Ovary (tissue), 9 donors: ENCODE data around the gene PAPOLB. TPM values are rescaled to one million over a fixed set of nuclear protein-coding genes. Genes with fewer than 3 reads are reported as not detected.

Source experiments
- DNase-seq, 5 donors: peaks; one replicate each; pipeline ENCODE4 v3.0.0-alpha.2; 2019 to 2020
- H3K27ac ChIP-seq, 2 donors: fragments of 200-600 bp; one replicate each; pipeline versions ENCODE4 v1.5.1 to v1.8.0; 2019 to 2022
- H3K27me3 ChIP-seq: fragments of 200-600 bp; one replicate; pipeline ENCODE4 v1.8.0; 2022
- H3K36me3 ChIP-seq: fragments of 200-600 bp; sonication (generic); one replicate; pipeline ENCODE4 v1.5.1; 2019
- H3K4me1 ChIP-seq: one replicate; pipeline ENCODE4 v1.8.1; 2013; ENCODE audit warnings: mild to moderate bottlenecking, moderate library complexity; ENCODE audit not compliant: insufficient read depth
- H3K4me3 ChIP-seq: fragments of 200-600 bp; sonication (generic); one replicate; pipeline ENCODE4 v1.5.1; 2017
- H3K9me3 ChIP-seq, 2 donors: fragments of 200-600 bp in 1 of 2; sonication (generic) in 1 of 2; one replicate each; pipeline versions ENCODE4 v1.5.1 to v1.8.1; 2013 to 2019; ENCODE audit warnings: mild to moderate bottlenecking in 1 of 2, moderate library complexity in 1 of 2
- EP300 ChIP-seq: sonication (generic); formaldehyde crosslinking; IDR thresholded peaks from one replicate; pipeline ENCODE4 v1.6.1; 2017; ENCODE audit warnings: antibody characterized with exemption
- POLR2A ChIP-seq: fragments of 450-650 bp; IDR thresholded peaks from one replicate; pipeline ENCODE4 v1.6.1; 2017; ENCODE audit warnings: antibody characterized with exemption, mild to moderate bottlenecking, moderate library complexity
- WGBS, 3 donors: extraction: QIAGEN DNeasy Blood & Tissue Kit in 1 of 3; methylation state at CpG; one replicate each; pipeline versions ENCODE4 v1.1.5 to v1.1.7; 2013 to 2017; 5-methylcytosine and 5-hydroxymethylcytosine counted together
- intact Hi-C, 4 donors: fragments of 100-400 bp; cut with DNase I; formaldehyde crosslinking; loops; one replicate each; pipeline versions ENCODE4 v1.11.0 to v1.15.1; 2022 to 2023
- polyA plus RNA-seq, 2 donors: library from polyadenylated mRNA; stranded (reverse); fragments of 200-250 nt in 1 of 2; fragments of 350-450 nt in 1 of 2; fragmentation: Illumina TruSeq in 1 of 2; extraction: RNeasy Lipid Tissue Mini Kit (QIAGEN cat#74804) in 1 of 2; gene quantifications; one replicate each; pipeline ENCODE4 v1.2.3, GENCODE V29; 2013 to 2014
- small RNA-seq: library from RNA; depleted of rRNA; stranded (forward); fragments of <200 nt; gene quantifications from one replicate; pipeline ENCODE3, GENCODE V24; 2016
- total RNA-seq, 7 donors: library from RNA; depleted of rRNA in 2 of 7; stranded (reverse); fragments of >200 nt in 2 of 7; fragmentation: NEBNext Ultra II Directional in 3 of 7; extraction: Animal tissue kit (Norgen Biotek cat#: 25700) in 3 of 7; gene quantifications; one replicate each; pipeline versions ENCODE4 v1.1.0 to v1.2.4, GENCODE V29; 2016 to 2023
- TF ChIP-seq, protein P1 (sequence below), 3 donors: fragments of 450-650 bp in 2 of 3; fragments of 200-600 bp in 1 of 3; IDR thresholded peaks; one replicate each; pipeline versions ENCODE4 v1.5.1 to v1.8.0; 2016 to 2022; ENCODE audit warnings: antibody characterized with exemption in 3 of 3, mild to moderate bottlenecking in 1 of 3
- donor health status: DM: no; HTN: no; CAD: no; lungs with moderate emphysema.
- donor health status: DM: no; HTN: no; CAD: no.
- donor health status: Bipolar disorder and iron deficiency.
- donor health status: DM: yes; HTN: yes; CAD: no.
- donor health status: DM: no; HTN: no; CAD: no.
- donor health status: DM: yes; HTN: yes; CAD: no.

The PAPOLB gene
- total and polyA plus RNA-seq, 9 donors, result under 0.01 to 0.36 (median 0.09) TPM; not detected in 3

DNA sequence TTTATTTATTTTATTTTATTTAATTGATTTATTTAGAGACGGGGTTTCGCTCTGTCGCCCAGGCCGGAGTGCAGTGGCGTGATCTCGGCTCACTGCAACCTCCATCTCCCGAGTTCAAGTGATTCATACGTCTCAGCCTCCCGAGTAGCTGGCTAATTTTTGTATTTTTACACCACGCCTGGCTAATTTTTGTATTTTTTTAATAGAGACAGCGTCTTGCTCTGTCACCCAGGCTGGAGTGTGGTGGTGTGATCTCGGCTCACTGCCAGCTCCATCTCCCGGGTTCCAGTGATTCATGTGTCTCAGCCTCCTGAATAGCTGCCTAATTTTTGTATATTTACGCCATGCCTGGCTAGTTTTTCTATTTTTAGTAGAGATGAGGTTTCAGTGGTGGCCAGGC is 52.2 kb downstream of the PAPOLB start:
- Histone ChIP-seq H3K9me3 (no peaks in the 10 kb centered on the region), H3K4me1 (no peaks in the 10 kb centered on the region), H3K27me3 (no peaks in the 10 kb centered on the region), H3K4me3 (no peak overlapping the region), H3K36me3 (no peaks in the 10 kb centered on the region), H3K27ac (no peak overlapping the region)
- no peak for DNase-seq
- intact Hi-C loops, result loop anchor here in 2 of 4 donors (5.0 to 10.0 kb wide), 3 partner anchors 68 to 155 kb away; partner anchors contain the start of gene RADIL (in 1 of the 2)
- 84 to 95% (median 92%) methylated on average over 14 of the region's 14 CpGs for WGBS, 3 donors
- TF ChIP-seq POLR2A, result no peak
- TF ChIP-seq, protein P1, sequence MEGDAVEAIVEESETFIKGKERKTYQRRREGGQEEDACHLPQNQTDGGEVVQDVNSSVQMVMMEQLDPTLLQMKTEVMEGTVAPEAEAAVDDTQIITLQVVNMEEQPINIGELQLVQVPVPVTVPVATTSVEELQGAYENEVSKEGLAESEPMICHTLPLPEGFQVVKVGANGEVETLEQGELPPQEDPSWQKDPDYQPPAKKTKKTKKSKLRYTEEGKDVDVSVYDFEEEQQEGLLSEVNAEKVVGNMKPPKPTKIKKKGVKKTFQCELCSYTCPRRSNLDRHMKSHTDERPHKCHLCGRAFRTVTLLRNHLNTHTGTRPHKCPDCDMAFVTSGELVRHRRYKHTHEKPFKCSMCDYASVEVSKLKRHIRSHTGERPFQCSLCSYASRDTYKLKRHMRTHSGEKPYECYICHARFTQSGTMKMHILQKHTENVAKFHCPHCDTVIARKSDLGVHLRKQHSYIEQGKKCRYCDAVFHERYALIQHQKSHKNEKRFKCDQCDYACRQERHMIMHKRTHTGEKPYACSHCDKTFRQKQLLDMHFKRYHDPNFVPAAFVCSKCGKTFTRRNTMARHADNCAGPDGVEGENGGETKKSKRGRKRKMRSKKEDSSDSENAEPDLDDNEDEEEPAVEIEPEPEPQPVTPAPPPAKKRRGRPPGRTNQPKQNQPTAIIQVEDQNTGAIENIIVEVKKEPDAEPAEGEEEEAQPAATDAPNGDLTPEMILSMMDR (IDR thresholded peaks at IDR 0.05), result no peak
- TF ChIP-seq EP300, result no peak

DNA sequence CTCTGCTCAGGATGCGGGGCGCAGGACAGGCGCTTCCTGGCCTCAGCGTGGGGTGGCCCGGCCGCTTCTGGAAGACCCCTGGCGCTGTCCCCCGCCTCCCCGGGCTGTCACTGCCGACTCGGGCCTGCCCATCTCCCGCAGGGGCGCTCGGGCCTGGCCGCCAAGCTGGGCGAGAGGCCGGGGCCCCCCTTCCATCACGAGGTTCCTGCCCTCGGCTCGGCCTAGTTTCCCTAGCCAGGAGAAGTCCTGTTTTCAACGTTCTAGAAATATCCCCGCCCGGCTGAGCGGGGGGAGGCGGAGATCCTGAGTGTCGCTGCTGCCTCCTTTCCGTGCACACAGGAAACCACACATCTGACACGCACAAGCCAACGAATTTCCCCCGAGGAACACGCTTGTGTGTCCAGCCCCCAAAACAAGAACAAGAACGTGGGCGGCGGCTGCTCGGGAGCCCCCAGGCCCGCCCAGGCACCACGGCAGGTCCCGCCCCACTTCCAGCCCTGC is 52.7 kb downstream of the PAPOLB start:
- no peaks in the 10 kb centered on the region for H3K27me3 ChIP-seq
- H3K4me1 ChIP-seq, result no peaks in the 10 kb centered on the region
- H3K4me3 ChIP-seq, result no peak overlapping the region
- no peaks in the 10 kb centered on the region for H3K36me3 ChIP-seq
- no peak for DNase-seq
- H3K27ac ChIP-seq, result no peak overlapping the region
- intact Hi-C loops, result loop anchor here in 2 of 4 donors (5.0 to 10.0 kb wide), 3 partner anchors 68 to 156 kb away; partner anchors contain the start of gene RADIL (in 1 of the 2)
- H3K9me3 ChIP-seq, result no peaks in the 10 kb centered on the region
- 84 to 92% (median 87%) methylated on average over 36 to 38 of the region's 38 CpGs for WGBS, 3 donors
- TF ChIP-seq EP300 (no peak), POLR2A (no peak)
- TF ChIP-seq, protein P1 (IDR thresholded peaks at IDR 0.05), result no peak

DNA sequence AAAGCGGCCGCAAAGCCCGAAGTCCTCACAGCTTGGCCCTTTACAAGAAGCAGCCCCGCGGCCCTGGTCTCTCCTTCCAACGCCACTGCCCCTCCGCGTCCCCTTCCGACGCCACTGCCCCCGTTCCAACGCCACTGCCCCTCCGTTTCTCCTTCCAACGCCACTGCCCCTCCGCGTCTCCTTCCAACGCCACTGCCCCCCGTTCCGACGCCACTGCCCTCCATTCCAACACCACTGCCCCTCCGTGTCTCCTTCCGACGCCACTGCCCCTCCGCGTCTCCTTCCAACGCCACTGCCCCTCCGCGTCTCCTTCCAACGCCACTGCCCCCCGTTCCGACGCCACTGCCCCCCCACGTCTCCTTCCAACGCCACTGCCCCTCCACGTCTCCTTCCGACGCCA is 53.3 kb downstream of the PAPOLB start:
- WGBS, 3 donors, result 78 to 81% (median 80%) methylated on average over 37 of the region's 37 CpGs
- Histone ChIP-seq H3K4me1 (no peaks in the 10 kb centered on the region), H3K9me3 (no peaks in the 10 kb centered on the region), H3K27me3 (no peaks in the 10 kb centered on the region), H3K4me3 (no peak overlapping the region), H3K27ac (no peak overlapping the region), H3K36me3 (no peaks in the 10 kb centered on the region)
- no peak for DNase-seq
- intact Hi-C loops, result loop anchor here in 2 of 4 donors (5.0 to 10.0 kb wide), 3 partner anchors 69 to 156 kb away; partner anchors contain the start of gene RADIL (in 1 of the 2)
- TF ChIP-seq, protein P1 (IDR thresholded peaks at IDR 0.05), result no peak
- TF ChIP-seq POLR2A (no peak), EP300 (no peak)

DNA sequence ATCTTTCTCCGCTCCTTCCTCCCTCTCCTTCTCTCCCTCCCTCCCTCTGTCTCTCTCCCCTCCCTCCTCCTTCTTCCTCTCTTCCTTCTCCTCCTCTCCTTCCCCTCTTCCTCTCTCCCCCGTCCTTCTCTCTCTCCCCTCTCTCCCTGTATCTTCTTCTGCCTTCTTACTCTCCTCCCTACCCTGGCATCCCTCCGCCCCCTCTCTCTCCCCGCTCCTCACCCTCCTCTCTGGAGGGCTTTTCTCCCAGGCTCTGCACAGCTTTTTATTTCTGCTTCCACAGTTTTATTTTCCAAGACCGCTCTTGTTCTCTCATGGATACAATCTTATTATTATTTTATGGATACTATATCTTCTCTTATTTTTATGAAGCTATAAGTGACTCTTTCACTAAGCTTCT is 53.8 kb downstream of the PAPOLB start:
- no peak overlapping the region for H3K27ac ChIP-seq
- WGBS, 3 donors, result 22 to 29% (median 25%) methylated on average over 5 of the region's 5 CpGs

More for the DNA sequence above, 53.8 kb downstream of the PAPOLB start:
- Histone ChIP-seq H3K27me3 (no peaks in the 10 kb centered on the region), H3K4me1 (no peaks in the 10 kb centered on the region), H3K4me3 (no peak overlapping the region), H3K36me3 (no peaks in the 10 kb centered on the region), H3K9me3 (no peaks in the 10 kb centered on the region)
- TF ChIP-seq, protein P1 (IDR thresholded peaks at IDR 0.05), result no peak
- TF ChIP-seq POLR2A (no peak), EP300 (no peak)
- intact Hi-C loops, result loop anchor here in 2 of 4 donors (5.0 to 10.0 kb wide), 3 partner anchors 69 to 157 kb away; partner anchors contain the start of gene RADIL (in 1 of the 2)
- DNase-seq, result no peak

Small RNA genes within 50 kb of the gene (small RNA-seq; reads per million reads assigned to genes)
- gene RF00019, result not detected

Other genes with a start within 250 kb of the PAPOLB start
- 10 to 100 TPM; 10.9 to 43.9 (median 32.6) TPM for gene FOXK1, start 179.7 kb downstream of the PAPOLB start, total RNA-seq
- gene FOXK1, start 179.7 kb downstream of the PAPOLB start, polyA plus RNA-seq, result 10 to 100 TPM in 1 of 2 donors, 1 to 10 TPM in 1; 5.8 to 10.4 TPM
- 10 to 100 TPM; 16.3 to 37.3 (median 23.1) TPM for gene AP5Z1, start 86.4 kb downstream of the PAPOLB start, total RNA-seq
- gene AP5Z1, start 86.4 kb downstream of the PAPOLB start, polyA plus RNA-seq, result 10 to 100 TPM in 1 of 2 donors, 1 to 10 TPM in 1; 2.4 to 26.4 TPM
- gene RADIL, start 21.7 kb upstream of the PAPOLB start, total RNA-seq, result 1 to 10 TPM; 1.4 to 5.4 (median 2.4) TPM
- gene RADIL, start 21.7 kb upstream of the PAPOLB start, polyA plus RNA-seq, result 1 to 10 TPM in 1 of 2 donors, under 1 TPM in 1; 0.98 to 2.8 TPM
- gene MMD2, start 97.2 kb upstream of the PAPOLB start, total RNA-seq, result not detected
- gene MMD2, start 97.2 kb upstream of the PAPOLB start, polyA plus RNA-seq, result not detected
- gene RBAK, start 183.8 kb upstream of the PAPOLB start, total RNA-seq, result 10 to 100 TPM in 4 of 7 donors, 1 to 10 TPM in 3; 6.7 to 12.8 (median 11.8) TPM
- 1 to 10 TPM; 4.7 to 6.5 TPM for gene RBAK, start 183.8 kb upstream of the PAPOLB start, polyA plus RNA-seq